ENCODE data around the gene RGPD8.
"Not testable (repeated sequence)": the region's sequence is repeated elsewhere in the genome, so short reads cannot be mapped to it uniquely, and the experiment has no call there.

RGPD8 gene

GRCh38 chr2:112462178-112462577 is 28.7 kb upstream of the RGPD8 start:
- Histone ChIP-seq H3K27me3 (ENCODE audit: insufficient read depth, low read length) (no peaks in the 10 kb centered on the region), H3K9me3 (ENCODE audit: insufficient read depth, low read depth, low read length) (no peaks in the 10 kb centered on the region), H3K9ac (ENCODE audit: low read depth, low read length) (no peak overlapping the region), H3K4me1 (ENCODE audit: insufficient read depth, low read length) (no peaks in the 10 kb centered on the region), H3K4me3 (ENCODE audit: low read length) (no peak overlapping the region), H3K36me3 (ENCODE audit: insufficient read depth, low read depth, low read length) (no peaks in the 10 kb centered on the region), H3K27ac (ENCODE audit: low read length) (no peak overlapping the region)

GRCh38 chr2:112459372-112459771 is 25.9 kb upstream of the RGPD8 start:
- Histone ChIP-seq H3K27me3 (ENCODE audit: insufficient read depth, low read length) (no peaks in the 10 kb centered on the region), H3K27ac (ENCODE audit: low read length) (no peak overlapping the region), H3K9me3 (ENCODE audit: insufficient read depth, low read depth, low read length) (no peaks in the 10 kb centered on the region), H3K4me1 (ENCODE audit: insufficient read depth, low read length) (no peaks in the 10 kb centered on the region), H3K4me3 (ENCODE audit: low read length) (no peak overlapping the region), H3K9ac (ENCODE audit: low read depth, low read length) (no peak overlapping the region), H3K36me3 (ENCODE audit: insufficient read depth, low read depth, low read length) (no peaks in the 10 kb centered on the region)

- Histone ChIP-seq H3K9me3 (ENCODE audit: insufficient read depth, low read depth, low read length) (no peaks in the 10 kb centered on the region), H3K36me3 (ENCODE audit: insufficient read depth, low read depth, low read length) (no peaks in the 10 kb centered on the region), H3K27ac (ENCODE audit: low read length) (no peak overlapping the region), H3K4me1 (ENCODE audit: insufficient read depth, low read length) (no peaks in the 10 kb centered on the region), H3K4me3 (ENCODE audit: low read length) (no peak overlapping the region), H3K27me3 (ENCODE audit: insufficient read depth, low read length) (no peaks in the 10 kb centered on the region), H3K9ac (ENCODE audit: low read depth, low read length) (no peak overlapping the region)
Observed at GRCh38 chr2:112454586-112454985, 21.1 kb upstream of the RGPD8 start.

DNA sequence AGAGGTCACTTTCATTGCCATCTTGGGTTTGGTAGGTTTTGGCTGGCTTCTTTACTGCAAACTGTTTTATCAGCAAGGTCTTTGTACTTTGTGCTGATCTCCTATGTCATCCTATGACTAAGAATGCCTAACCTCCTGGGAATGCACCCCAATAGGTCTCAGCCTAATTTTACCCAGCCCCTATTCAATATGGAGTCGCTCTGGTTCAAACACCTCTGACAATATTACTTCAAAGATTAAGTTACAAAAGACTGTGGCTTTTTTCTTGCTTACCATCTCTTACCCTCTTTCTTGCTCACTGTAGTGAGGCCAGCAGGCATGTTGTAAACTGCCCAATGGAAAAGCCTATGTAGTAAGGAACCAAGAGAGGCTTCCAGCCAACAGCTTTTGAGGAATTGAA is 17.9 kb upstream of the RGPD8 start:
- Histone ChIP-seq H3K9ac (ENCODE audit: low read depth, low read length) (no peak overlapping the region), H3K9me3 (ENCODE audit: insufficient read depth, low read depth, low read length) (no peaks in the 10 kb centered on the region), H3K4me1 (ENCODE audit: insufficient read depth, low read length) (no peaks in the 10 kb centered on the region), H3K4me3 (ENCODE audit: low read length) (no peak overlapping the region), H3K27ac (ENCODE audit: low read length) (no peak overlapping the region), H3K36me3 (ENCODE audit: insufficient read depth, low read depth, low read length) (no peaks in the 10 kb centered on the region), H3K27me3 (ENCODE audit: insufficient read depth, low read length) (no peaks in the 10 kb centered on the region)

DNA sequence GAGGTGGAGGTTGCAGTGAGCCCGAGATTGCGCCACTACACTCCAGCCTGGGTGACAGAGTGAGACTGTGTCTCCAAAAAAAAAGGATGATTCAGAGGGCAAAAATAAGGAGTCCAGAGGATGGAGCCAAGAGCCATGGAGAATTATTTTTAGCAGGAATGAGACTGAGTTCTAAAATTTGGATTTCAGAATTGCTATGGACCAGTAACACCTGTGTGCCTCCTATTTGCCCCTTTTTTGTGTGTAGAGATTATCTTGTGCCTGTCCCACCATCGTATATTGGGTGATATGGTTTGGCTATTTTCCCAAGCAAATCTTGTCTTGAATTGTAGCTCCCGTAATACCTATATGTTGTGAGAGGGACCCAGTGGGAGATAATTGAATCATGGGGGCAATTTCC is 16.4 kb upstream of the RGPD8 start:
- no peaks in the 10 kb centered on the region for H3K27me3 ChIP-seq (ENCODE audit: insufficient read depth, low read length)
- no peaks in the 10 kb centered on the region for H3K4me1 ChIP-seq (ENCODE audit: insufficient read depth, low read length)
- no peaks in the 10 kb centered on the region for H3K36me3 ChIP-seq (ENCODE audit: insufficient read depth, low read depth, low read length)
- H3K27ac ChIP-seq (ENCODE audit: low read length): no peak overlapping the region
- no peak overlapping the region for H3K9ac ChIP-seq (ENCODE audit: low read depth, low read length)
- H3K9me3 ChIP-seq (ENCODE audit: insufficient read depth, low read depth, low read length): no peaks in the 10 kb centered on the region
- no peak overlapping the region for H3K4me3 ChIP-seq (ENCODE audit: low read length)

GRCh38 chr2:112444256-112444655 is 10.8 kb upstream of the RGPD8 start:
- H3K4me1 ChIP-seq (ENCODE audit: insufficient read depth, low read length); H3K27me3 ChIP-seq (ENCODE audit: insufficient read depth, low read length); H3K9ac ChIP-seq (ENCODE audit: low read depth, low read length); H3K9me3 ChIP-seq (ENCODE audit: insufficient read depth, low read depth, low read length); H3K36me3 ChIP-seq (ENCODE audit: insufficient read depth, low read depth, low read length); H3K27ac ChIP-seq (ENCODE audit: low read length); H3K4me3 ChIP-seq (ENCODE audit: low read length): not testable (repeated sequence)

GRCh38 chr2:112438603-112439261 is 5.3 kb upstream of the RGPD8 start:
- H3K27ac ChIP-seq (ENCODE audit: low read length); H3K36me3 ChIP-seq (ENCODE audit: insufficient read depth, low read depth, low read length); H3K4me1 ChIP-seq (ENCODE audit: insufficient read depth, low read length); H3K9me3 ChIP-seq (ENCODE audit: insufficient read depth, low read depth, low read length); H3K27me3 ChIP-seq (ENCODE audit: insufficient read depth, low read length); H3K4me3 ChIP-seq (ENCODE audit: low read length); H3K9ac ChIP-seq (ENCODE audit: low read depth, low read length): not testable (repeated sequence)

GRCh38 chr2:112437405-112437831 is 4.0 kb upstream of the RGPD8 start:
- not testable (repeated sequence) for H3K9me3 ChIP-seq (ENCODE audit: insufficient read depth, low read depth, low read length); H3K4me3 ChIP-seq (ENCODE audit: low read length); H3K27ac ChIP-seq (ENCODE audit: low read length); H3K27me3 ChIP-seq (ENCODE audit: insufficient read depth, low read length); H3K4me1 ChIP-seq (ENCODE audit: insufficient read depth, low read length); H3K9ac ChIP-seq (ENCODE audit: low read depth, low read length); H3K36me3 ChIP-seq (ENCODE audit: insufficient read depth, low read depth, low read length)

DNA sequence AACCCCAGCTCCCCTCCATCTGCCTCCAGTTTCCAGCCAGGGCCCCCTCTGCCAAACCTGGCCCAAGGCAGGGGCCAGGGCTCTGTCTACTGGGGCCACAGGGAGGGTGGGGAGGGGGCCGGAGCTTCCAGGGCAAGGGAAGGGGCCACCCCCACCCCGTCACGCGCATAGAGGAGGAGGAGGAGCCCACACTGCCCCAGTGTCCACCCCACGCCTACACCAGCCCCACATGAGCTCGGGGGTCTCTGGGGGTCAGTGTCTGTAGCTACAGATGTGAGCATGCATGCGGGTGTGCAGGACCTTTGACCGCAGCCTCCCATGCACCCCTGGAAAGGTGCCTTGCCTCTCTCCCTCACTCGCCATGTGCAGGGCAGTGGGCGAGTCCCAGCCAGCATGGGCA is 3.5 kb upstream of the RGPD8 start:
- H3K4me3 ChIP-seq (ENCODE audit: low read length); H3K27ac ChIP-seq (ENCODE audit: low read length); H3K4me1 ChIP-seq (ENCODE audit: insufficient read depth, low read length); H3K27me3 ChIP-seq (ENCODE audit: insufficient read depth, low read length); H3K9ac ChIP-seq (ENCODE audit: low read depth, low read length); H3K36me3 ChIP-seq (ENCODE audit: insufficient read depth, low read depth, low read length); H3K9me3 ChIP-seq (ENCODE audit: insufficient read depth, low read depth, low read length): not testable (repeated sequence)

DNA sequence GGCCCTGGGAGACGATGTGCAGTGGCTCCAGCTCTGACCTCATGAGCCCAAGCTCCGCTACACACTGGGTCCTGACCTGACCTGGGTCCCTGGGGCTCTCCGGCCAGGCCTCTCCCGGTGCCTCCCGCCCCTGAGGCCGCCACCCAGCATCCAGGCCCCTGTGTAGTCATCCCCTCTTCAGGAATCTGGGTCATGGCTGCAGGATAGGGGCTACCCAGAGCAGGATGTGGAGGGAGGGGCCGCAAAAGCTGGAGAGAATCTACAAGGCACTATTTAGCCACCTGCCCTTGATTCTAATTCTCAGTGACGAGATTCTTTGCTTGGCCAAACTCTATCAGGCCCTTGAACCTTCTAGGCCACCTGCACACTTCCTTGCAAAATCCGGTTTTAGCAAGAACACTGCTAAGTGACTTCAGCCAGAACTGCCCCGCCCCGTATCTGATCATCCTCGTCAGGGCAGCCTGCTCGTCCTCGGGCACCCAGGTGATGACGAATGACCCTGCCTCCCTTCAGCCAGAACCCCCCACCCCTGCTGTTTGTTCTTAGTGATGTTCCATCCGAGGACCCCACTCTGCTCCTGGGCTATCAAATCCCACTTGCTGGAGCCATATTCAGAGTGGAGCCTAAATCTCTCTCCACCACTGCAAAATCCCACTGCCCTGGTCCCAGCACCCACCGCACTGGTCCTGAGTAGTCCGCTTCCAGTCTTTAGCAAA is 2.4 kb upstream of the RGPD8 start:
- not testable (repeated sequence) for H3K4me3 ChIP-seq (ENCODE audit: low read length); H3K9me3 ChIP-seq (ENCODE audit: insufficient read depth, low read depth, low read length); H3K27ac ChIP-seq (ENCODE audit: low read length); H3K36me3 ChIP-seq (ENCODE audit: insufficient read depth, low read depth, low read length); H3K27me3 ChIP-seq (ENCODE audit: insufficient read depth, low read length); H3K4me1 ChIP-seq (ENCODE audit: insufficient read depth, low read length); H3K9ac ChIP-seq (ENCODE audit: low read depth, low read length)

DNA sequence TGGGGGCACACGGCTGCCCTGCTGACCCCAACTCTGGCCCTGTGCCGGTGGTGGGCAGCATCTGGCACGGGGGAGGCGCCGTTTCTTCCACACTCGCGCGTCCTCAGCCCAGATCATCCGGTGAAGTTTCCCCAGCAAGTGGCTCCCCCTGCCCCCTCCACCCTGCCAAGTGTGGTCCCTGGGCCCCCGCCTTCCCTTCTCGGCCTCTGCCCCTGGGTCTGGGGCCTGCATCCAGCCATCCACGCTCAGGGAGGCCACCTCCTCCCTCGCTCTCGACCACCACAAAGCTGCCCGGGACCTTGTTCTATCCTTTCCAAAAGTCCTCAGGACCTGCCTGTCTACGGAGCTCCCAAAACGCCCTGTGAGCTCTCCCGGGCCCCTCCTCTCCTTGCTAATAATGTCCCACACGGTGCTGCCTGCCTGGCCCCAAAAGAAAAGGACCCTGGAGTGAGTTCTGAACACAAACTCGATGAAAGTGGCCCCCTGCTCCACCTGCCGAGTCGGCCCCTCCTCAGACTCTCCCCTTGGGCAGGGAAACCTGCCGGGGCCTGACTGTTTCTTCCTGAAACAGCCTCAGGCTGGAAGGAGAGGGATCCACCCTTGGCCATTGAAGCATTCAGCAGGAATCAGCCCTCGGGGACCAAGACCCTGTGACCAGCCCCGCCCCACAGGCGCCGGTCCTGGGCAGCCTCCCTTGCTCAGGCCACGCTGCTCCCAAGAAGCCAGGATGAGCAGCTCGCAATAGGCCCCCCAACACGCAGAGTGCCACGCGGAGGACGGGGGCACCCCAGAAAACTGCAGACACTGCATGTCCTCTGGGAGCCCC is 1.7 kb upstream of the RGPD8 start:
- H3K9ac ChIP-seq (ENCODE audit: low read depth, low read length); H3K4me3 ChIP-seq (ENCODE audit: low read length); H3K4me1 ChIP-seq (ENCODE audit: insufficient read depth, low read length); H3K9me3 ChIP-seq (ENCODE audit: insufficient read depth, low read depth, low read length); H3K27me3 ChIP-seq (ENCODE audit: insufficient read depth, low read length); H3K36me3 ChIP-seq (ENCODE audit: insufficient read depth, low read depth, low read length); H3K27ac ChIP-seq (ENCODE audit: low read length): not testable (repeated sequence)
